WERI-Rb-1 (cell line): ENCODE data around the gene DECR2.

Source experiments
- DNase-seq: peaks from one replicate; pipeline ENCODE4 v3.0.0-alpha.2; 2020
- H3K27ac ChIP-seq: fragments of 250-450 bp; sonication (Bioruptor Pico); 2 replicates; pipeline ENCODE4 v1.5.1; 2020; ENCODE audit warnings: mild to moderate bottlenecking, moderate library complexity
- H3K27me3 ChIP-seq: fragments of 250-450 bp; sonication (Bioruptor Pico); 2 replicates; pipeline ENCODE4 v1.5.1; 2021; ENCODE audit warnings: mild to moderate bottlenecking, low read depth, moderate library complexity; ENCODE audit not compliant: insufficient read depth, severe bottlenecking
- H3K36me3 ChIP-seq: fragments of 250-450 bp; sonication (Bioruptor Pico); 2 replicates; pipeline ENCODE4 v1.5.1; 2020; ENCODE audit warnings: mild to moderate bottlenecking, moderate library complexity
- H3K4me3 ChIP-seq: 2 replicates; pipeline ENCODE4 v1.5.1; 2011; ENCODE audit warnings: low read depth, mild to moderate bottlenecking, control low read depth, low read length
- H3K9me3 ChIP-seq: fragments of 250-450 bp; sonication (Bioruptor Pico); 2 replicates; pipeline ENCODE4 v1.5.1; 2021; ENCODE audit warnings: mild to moderate bottlenecking, moderate library complexity; ENCODE audit not compliant: severe bottlenecking
- TF ChIP-seq, protein P1 (sequence below): IDR thresholded peaks from 2 replicates; pipeline ENCODE4 v1.5.1; 2011; ENCODE audit warnings: low read depth, mild to moderate bottlenecking, control low read depth, inconsistent platforms, low read length

The DECR2 gene

DNA sequence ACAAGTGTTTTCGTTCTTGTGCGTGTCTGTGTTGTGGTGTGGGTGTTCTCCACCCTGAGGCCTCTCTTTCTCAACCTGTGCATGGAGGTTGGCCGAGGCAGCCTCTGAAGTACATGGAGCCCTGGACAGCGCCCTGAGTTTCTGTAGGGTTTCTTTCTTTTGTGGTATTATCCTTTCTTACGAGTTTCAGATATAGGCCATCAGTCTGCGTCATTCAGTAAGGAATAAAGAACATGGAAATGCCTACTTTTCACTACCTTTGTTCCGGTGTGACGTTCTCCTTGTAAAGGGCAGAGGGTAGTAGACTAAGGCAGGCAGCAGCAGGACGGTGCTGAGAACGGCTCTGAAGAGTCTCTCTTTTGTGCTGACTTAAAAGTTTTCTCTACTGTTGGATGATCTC lies 42.3 kb downstream of the DECR2 start:
- H3K9me3 ChIP-seq = no peaks in the 10 kb centered on the region
- no peak for DNase-seq
- peaks cover 8% of the 10 kb centered on the region for H3K36me3 ChIP-seq
- no peaks in the 10 kb centered on the region for H3K27me3 ChIP-seq
- TF ChIP-seq, protein P1, sequence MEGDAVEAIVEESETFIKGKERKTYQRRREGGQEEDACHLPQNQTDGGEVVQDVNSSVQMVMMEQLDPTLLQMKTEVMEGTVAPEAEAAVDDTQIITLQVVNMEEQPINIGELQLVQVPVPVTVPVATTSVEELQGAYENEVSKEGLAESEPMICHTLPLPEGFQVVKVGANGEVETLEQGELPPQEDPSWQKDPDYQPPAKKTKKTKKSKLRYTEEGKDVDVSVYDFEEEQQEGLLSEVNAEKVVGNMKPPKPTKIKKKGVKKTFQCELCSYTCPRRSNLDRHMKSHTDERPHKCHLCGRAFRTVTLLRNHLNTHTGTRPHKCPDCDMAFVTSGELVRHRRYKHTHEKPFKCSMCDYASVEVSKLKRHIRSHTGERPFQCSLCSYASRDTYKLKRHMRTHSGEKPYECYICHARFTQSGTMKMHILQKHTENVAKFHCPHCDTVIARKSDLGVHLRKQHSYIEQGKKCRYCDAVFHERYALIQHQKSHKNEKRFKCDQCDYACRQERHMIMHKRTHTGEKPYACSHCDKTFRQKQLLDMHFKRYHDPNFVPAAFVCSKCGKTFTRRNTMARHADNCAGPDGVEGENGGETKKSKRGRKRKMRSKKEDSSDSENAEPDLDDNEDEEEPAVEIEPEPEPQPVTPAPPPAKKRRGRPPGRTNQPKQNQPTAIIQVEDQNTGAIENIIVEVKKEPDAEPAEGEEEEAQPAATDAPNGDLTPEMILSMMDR = no peak
- H3K4me3 ChIP-seq = no peak overlapping the region
- no peak overlapping the region for H3K27ac ChIP-seq

DNA sequence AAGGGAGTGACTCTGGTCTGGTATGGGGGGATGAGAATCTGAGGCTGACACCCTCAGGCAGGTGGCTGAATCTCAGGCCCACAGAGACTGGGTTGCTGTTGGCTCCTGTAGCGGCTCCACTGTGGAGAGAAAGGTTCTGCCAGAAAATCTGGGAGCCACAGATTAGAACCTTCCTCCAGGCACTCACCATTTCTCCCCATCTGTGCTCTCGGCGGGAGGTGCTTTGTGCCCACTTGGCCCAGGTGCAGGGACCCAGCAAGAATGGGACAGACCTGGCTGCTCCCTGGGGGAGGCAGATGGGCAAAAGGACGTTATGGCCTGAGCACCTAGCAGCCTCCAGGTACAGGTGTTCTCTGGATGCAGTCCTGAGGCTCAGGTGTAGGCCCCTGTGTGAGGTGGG lies 43.9 kb downstream of the DECR2 start:
- TF ChIP-seq, protein P1 = no peak
- H3K27me3 ChIP-seq = no peaks in the 10 kb centered on the region
- no peak overlapping the region for H3K4me3 ChIP-seq
- H3K36me3 ChIP-seq = peaks cover 4% of the 10 kb centered on the region; the same call in 1 of the 2 replicates
- no peak for DNase-seq
- no peaks in the 10 kb centered on the region for H3K9me3 ChIP-seq
- H3K27ac ChIP-seq = no peak overlapping the region

DNA sequence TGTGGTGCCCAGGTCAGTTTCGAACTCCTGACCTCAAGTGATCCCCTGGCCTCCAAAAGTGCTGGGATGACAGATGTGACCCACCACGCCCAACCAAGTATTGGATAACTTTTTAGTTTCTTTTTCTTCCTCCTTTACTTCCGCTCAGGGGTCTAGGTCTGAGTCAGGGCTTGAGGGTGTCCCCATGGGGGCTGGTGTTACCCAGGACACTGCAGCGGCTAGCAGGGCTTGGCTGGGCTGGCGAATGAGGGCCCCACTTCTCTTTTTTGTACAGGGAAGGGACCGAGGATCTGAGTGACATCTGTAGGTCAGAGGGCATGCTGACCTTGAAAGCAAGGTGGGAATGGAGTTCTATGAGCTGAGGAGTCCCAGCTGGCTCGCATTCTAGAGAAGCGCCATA lies 48.7 kb downstream of the DECR2 start:
- Histone ChIP-seq H3K27me3 (no peaks in the 10 kb centered on the region), H3K9me3 (no peaks in the 10 kb centered on the region), H3K4me3 (no peak overlapping the region), H3K27ac (no peak overlapping the region), H3K36me3 (no peaks in the 10 kb centered on the region; the same call in 1 of the 2 replicates)
- DNase-seq = no peak
- TF ChIP-seq, protein P1 = no peak

DNA sequence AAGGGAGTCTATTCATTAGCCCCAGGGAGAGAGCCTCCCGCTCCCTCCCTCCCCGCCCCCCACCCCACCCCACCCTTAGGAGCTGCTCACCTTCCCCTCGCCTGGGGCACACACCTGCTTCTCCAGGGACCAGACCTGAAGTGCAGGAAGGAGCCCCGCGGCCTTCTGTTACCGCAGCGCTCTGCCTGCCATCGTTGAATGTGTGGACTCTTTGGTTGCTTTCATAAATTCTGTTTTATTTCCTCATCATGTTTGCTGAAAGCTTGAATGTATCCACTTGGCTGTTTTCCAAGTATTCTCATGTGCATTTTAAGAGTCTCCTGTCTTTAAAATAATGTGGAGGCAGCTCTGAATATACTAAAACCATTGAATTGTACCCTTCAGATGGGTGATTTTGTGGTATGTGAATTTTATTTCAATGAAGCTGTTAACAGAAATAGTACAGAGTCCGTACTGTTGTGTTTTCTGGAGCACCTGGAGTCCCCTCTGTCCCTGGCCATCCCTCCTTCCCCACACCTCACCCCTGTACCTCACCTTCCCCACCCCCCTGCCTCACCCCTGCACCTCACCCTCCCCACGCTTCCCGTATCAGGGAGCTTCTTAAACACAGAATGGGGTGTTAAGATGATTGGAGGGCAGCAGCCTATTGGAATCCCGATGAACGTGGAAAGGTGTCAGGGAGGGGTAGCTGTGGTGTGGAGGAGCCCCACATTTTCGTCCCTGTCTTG lies 49.3 kb downstream of the DECR2 start:
- Histone ChIP-seq H3K27ac (0 out of 2 replicates have a peak overlapping the region, but pooled peaks have one; percentile 29), H3K36me3 (no peaks in the 10 kb centered on the region; the same call in 1 of the 2 replicates), H3K4me3 (no peak overlapping the region), H3K9me3 (no peaks in the 10 kb centered on the region), H3K27me3 (no peaks in the 10 kb centered on the region)
- DNase-seq = no peak
- TF ChIP-seq, protein P1 = no peak

DNA sequence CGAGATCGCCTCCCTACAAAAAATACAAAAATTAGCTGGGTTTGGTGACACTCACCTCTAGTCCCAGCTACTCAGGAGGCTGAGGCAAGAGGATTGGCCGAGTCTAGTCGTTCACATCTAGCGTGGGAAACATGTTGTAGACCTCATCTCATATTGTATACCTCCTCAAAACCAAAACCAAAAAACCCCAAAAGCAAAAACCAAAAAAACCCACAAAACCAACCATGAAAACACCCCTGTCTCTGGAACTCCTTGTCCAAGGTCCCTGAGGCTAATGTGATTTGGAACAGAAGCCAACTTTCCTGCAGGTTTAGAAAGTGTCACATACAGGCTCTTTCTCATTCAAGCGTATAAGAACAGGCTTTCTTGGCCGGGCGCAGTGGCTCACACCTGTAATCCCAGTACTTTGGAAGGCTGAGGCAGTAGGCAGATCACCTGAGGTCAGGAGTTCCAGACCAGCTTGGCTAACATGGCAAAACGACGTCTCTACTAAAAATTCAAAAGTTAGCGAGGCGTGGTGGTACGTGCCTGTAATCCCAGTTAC lies 52.8 kb downstream of the DECR2 start:
- H3K4me3 ChIP-seq = no peak overlapping the region
- H3K9me3 ChIP-seq = no peaks in the 10 kb centered on the region
- H3K36me3 ChIP-seq = no peaks in the 10 kb centered on the region
- H3K27me3 ChIP-seq = no peaks in the 10 kb centered on the region
- TF ChIP-seq, protein P1 = no peak
- H3K27ac ChIP-seq = no peak overlapping the region
- DNase-seq = peak; percentile 25
